Suprapubic skin (tissue), 4 donors: ENCODE measurements around the gene ZNF646. TPM values are rescaled to one million over a fixed set of nuclear protein-coding genes. Genes with fewer than 3 reads are reported as not detected.
A peak's percentile ranks its signal among the peaks of the same experiment; 100 is the strongest.

Experiments used
- DNase-seq, 2 donors: peaks; one replicate each; pipeline ENCODE4 v3.0.0-alpha.2; 2019; ENCODE audit warnings: low spot score in 2 of 2
- H3K27ac ChIP-seq: fragments of 200-600 bp; sonication (generic); one replicate; pipeline ENCODE4 v1.5.1; 2019
- H3K27me3 ChIP-seq: fragments of 200-600 bp; sonication (generic); one replicate; pipeline ENCODE4 v1.5.1; 2019
- H3K36me3 ChIP-seq: fragments of 200-600 bp; sonication (generic); one replicate; pipeline ENCODE4 v1.5.1; 2019
- H3K4me1 ChIP-seq: fragments of 200-600 bp; sonication (generic); one replicate; pipeline ENCODE4 v1.5.1; 2019
- H3K4me3 ChIP-seq: fragments of 200-600 bp; sonication (generic); one replicate; pipeline ENCODE4 v1.5.1; 2019; ENCODE audit warnings: mild to moderate bottlenecking
- H3K9me3 ChIP-seq: fragments of 200-600 bp; sonication (generic); one replicate; pipeline ENCODE4 v1.5.1; 2019
- CTCF ChIP-seq, 2 donors: fragments of 200-600 bp in 1 of 2; fragments of 450-650 bp in 1 of 2; sonication (generic) in 1 of 2; IDR thresholded peaks; one replicate each; pipeline ENCODE4 v1.5.1; 2016 to 2019; ENCODE audit warnings: antibody characterized with exemption in 2 of 2, mild to moderate bottlenecking in 1 of 2, moderate library complexity in 1 of 2
- EP300 ChIP-seq: sonication (generic); formaldehyde crosslinking; IDR thresholded peaks from one replicate; pipeline ENCODE4 v1.6.1; 2017; ENCODE audit warnings: antibody characterized with exemption
- POLR2A ChIP-seq, 2 donors: fragments of 450-650 bp; IDR thresholded peaks; one replicate each; pipeline ENCODE4 v1.6.1; 2017; ENCODE audit warnings: antibody characterized with exemption in 2 of 2, mild to moderate bottlenecking in 2 of 2, moderate library complexity in 2 of 2
- POLR2AphosphoS5 ChIP-seq, 3 donors: sonication (generic); formaldehyde crosslinking; IDR thresholded peaks; one replicate each; pipeline ENCODE4 v1.6.1; 2017; ENCODE audit warnings: antibody characterized with exemption in 3 of 3
- WGBS: methylation state at CpG from one replicate; pipeline ENCODE4 v1.1.5; 2018; 5-methylcytosine and 5-hydroxymethylcytosine counted together
- total RNA-seq, 4 donors: library from RNA; depleted of rRNA; stranded (reverse); fragments of >200 nt; gene quantifications; one replicate each; pipeline ENCODE4 v1.1.0, GENCODE V29; 2016

ZNF646 gene
- total RNA-seq, 4 donors from 2014 or later, result 19.2 to 31.7 (median 26.8) TPM

GRCh38 chr16:31120129-31120528, 45.9 kb downstream of the ZNF646 start:
- Histone ChIP-seq H3K9me3 (no peaks in the 10 kb centered on the region), H3K36me3 (peaks cover 42% of the 10 kb centered on the region), H3K27me3 (no peaks in the 10 kb centered on the region), H3K4me3 (no peak overlapping the region), H3K27ac (no peak overlapping the region), H3K4me1 (peaks cover 29% of the 10 kb centered on the region)
- 92% methylated on average over 16 of the region's 16 CpGs for WGBS
- DNase-seq, result no peak
- no peak for TF ChIP-seq EP300
- no peak for TF ChIP-seq CTCF (IDR thresholded peaks at IDR 0.05)

DNA sequence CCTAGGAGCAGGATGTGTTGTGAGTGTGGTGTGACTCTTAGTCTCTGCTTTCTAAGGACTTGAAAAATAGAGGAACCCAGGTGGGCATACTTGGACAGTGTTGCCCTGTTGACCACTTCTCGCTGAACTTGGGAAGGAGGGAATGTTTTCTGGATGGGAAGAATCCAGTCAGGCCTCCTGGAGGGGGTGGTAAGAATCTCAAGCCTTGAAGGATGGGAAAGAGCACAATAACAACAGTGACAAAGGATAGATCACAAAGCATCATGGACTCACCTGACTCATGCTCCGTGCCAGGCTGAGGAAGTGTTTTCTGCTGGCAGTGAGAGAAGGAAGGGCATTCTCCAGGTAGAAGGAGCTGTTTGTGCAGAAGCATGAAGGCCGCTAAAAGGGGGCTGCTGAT, 51.6 kb downstream of the ZNF646 start:
- WGBS, result 88% methylated on average over 3 of the region's 3 CpGs
- no peak for DNase-seq
- TF ChIP-seq CTCF (IDR thresholded peaks at IDR 0.05), result no peak
- TF ChIP-seq EP300, result no peak
- no peak for TF ChIP-seq POLR2AphosphoS5 (IDR thresholded peaks at IDR 0.05)
- no peak for TF ChIP-seq POLR2A (IDR thresholded peaks at IDR 0.05)
- Histone ChIP-seq H3K4me3 (no peak overlapping the region), H3K27ac (no peak overlapping the region), H3K27me3 (no peaks in the 10 kb centered on the region), H3K9me3 (no peaks in the 10 kb centered on the region), H3K36me3 (peaks cover 57% of the 10 kb centered on the region), H3K4me1 (peaks cover 24% of the 10 kb centered on the region)

DNA sequence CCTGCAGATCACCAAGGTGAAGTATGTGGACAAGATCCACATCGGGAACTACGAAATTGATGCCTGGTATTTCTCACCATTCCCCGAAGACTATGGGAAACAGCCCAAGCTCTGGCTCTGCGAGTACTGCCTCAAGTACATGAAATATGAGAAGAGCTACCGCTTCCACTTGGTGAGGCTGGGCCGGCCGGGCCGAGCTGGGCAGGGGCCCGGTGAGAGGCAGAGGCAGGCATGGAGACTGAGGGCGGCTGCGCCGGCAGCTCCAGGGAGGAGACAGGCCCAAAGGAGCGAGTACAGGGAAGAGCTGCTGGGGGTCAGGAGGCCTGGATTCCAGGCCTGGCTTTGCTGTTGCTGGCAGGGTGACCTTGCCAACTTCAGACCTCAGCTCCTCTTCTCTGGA, 53.0 kb downstream of the ZNF646 start:
- DNase-seq, result no peak
- Histone ChIP-seq H3K36me3 (peaks cover 53% of the 10 kb centered on the region), H3K9me3 (no peaks in the 10 kb centered on the region), H3K27me3 (no peaks in the 10 kb centered on the region), H3K4me3 (no peak overlapping the region), H3K4me1 (peaks cover 38% of the 10 kb centered on the region), H3K27ac (peak overlapping the region; percentile 83)
- TF ChIP-seq EP300, result no peak
- no peak for TF ChIP-seq POLR2A (IDR thresholded peaks at IDR 0.05)
- TF ChIP-seq CTCF (IDR thresholded peaks at IDR 0.05), result no peak
- TF ChIP-seq POLR2AphosphoS5 (IDR thresholded peaks at IDR 0.05), result no peak
- 89% methylated on average over 13 of the region's 13 CpGs for WGBS

DNA sequence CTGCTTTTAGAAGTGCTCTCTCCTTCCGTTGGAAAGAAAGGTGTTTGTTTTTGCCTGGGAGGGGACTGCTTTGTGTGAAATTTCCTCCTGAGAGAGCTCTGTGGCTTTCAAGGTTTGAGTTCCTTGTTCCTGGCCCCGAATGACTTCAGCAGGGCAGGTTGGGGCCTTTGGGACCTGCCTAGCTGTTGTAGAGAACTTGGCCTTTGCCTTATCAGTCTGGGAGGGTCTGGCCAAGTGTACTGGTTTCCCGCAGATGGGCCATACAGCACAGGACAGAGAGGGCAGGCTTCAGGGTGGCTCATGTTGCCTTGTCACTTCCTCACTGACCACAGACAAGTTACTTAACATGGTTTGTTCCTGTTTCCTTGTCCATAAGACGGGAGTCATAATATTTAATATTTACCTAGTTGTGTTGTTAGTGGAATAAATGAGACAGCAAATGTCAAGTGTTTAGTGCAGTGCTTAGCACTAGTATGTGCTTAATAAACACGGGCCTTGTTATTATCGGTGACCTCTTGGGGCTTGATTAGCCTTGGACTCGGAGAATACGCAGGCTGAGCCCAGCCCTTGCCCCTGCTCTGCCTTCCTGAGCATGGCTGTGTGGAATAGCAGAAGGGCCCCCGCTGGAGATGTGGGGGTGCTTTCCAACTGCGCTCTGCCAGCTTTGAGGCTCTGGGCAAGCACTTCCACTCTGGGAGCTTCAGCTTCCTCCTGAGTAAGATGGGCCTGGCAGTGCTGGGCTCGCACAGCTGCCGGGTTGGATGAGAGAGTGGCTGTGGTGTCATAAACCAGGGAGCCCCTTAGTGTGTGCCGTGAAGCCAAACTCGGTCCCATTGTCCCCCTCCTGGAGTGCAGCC, 54.7 kb downstream of the ZNF646 start:
- TF ChIP-seq POLR2AphosphoS5 (IDR thresholded peaks at IDR 0.05), result no peak
- peak in 1 of 2 donors; percentile 32 for TF ChIP-seq POLR2A (IDR thresholded peaks at IDR 0.05)
- Histone ChIP-seq H3K4me3 (no peak overlapping the region), H3K27ac (peak overlapping the region; percentile 83), H3K4me1 (peaks cover 55% of the 10 kb centered on the region), H3K9me3 (no peaks in the 10 kb centered on the region), H3K27me3 (no peaks in the 10 kb centered on the region), H3K36me3 (peaks cover 44% of the 10 kb centered on the region)
- no peak for DNase-seq
- WGBS, result 72% methylated on average over 12 of the region's 14 CpGs

- DNase-seq, result no peak
- Histone ChIP-seq H3K27ac (peak overlapping the region; percentile 83), H3K4me1 (peaks cover 63% of the 10 kb centered on the region), H3K9me3 (no peaks in the 10 kb centered on the region), H3K27me3 (no peaks in the 10 kb centered on the region), H3K4me3 (no peak overlapping the region), H3K36me3 (peaks cover 44% of the 10 kb centered on the region)
- WGBS, result 66% methylated on average over 22 of the region's 29 CpGs
- TF ChIP-seq POLR2A (IDR thresholded peaks at IDR 0.05) (no peak), CTCF (IDR thresholded peaks at IDR 0.05) (no peak), POLR2AphosphoS5 (IDR thresholded peaks at IDR 0.05) (no peak), EP300 (no peak)
These were observed 55.5 kb downstream of the ZNF646 start for GRCh38 chr16:31129568-31130335.
